GM18499 (cell line): ENCODE results near the gene ATP12A.

ENCODE experiments used
- ATAC-seq: cut with Tn5 transposase; IDR thresholded peaks from one replicate; pipeline ENCODE4 v1.9.1; 2021; ENCODE audit warnings: moderate number of reproducible peaks; ENCODE audit not compliant: insufficient read depth, unreplicated experiment

The ATP12A gene

DNA sequence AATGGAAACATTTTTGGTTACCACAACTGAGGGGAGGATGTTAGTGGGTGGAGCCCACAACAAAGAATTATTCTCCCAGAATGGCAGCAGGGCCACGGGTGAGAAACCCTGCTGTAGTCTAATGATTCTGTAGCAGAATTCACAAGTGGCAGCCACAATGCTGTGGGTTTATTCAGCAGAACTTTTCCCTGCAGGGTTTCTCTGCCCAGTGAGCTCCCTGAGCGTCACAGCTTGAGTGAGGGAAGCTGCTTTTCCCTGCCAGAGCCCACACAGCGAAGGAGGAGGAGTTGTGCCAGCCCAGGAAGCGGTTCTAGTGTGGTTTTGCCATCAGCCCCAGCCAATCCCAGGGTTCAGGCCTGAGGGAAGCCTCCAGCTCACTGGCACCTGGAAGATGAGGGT, 4.4 kb downstream of the ATP12A start:
- ATAC-seq, result no peak

GRCh38 chr13:24685314-24685713, 5.1 kb downstream of the ATP12A start:
- no peak for ATAC-seq

GRCh38 chr13:24687611-24688010, 7.4 kb downstream of the ATP12A start:
- ATAC-seq, result no peak

- no peak for ATAC-seq
Measured at GRCh38 chr13:24688111-24688510, 7.9 kb downstream of the ATP12A start.

DNA sequence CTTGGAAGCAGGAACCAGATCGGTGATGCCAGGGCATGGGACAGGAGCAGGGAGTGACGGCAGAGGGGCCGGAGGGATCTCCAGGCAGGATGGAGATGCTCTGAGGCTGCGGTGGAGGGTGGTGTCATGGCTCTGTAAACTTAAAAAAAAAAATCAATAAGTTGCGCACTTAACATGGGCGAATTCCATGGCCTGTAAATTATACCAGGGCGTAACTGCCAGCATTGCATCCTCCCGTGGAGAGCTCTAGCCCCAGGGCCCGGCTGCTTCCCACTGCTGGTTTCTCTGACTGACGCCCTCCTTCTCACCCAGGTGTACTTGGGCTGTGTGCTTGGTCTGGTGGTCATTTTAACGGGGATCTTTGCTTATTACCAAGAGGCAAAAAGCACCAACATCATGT, 8.7 kb downstream of the ATP12A start:
- ATAC-seq, result no peak

DNA sequence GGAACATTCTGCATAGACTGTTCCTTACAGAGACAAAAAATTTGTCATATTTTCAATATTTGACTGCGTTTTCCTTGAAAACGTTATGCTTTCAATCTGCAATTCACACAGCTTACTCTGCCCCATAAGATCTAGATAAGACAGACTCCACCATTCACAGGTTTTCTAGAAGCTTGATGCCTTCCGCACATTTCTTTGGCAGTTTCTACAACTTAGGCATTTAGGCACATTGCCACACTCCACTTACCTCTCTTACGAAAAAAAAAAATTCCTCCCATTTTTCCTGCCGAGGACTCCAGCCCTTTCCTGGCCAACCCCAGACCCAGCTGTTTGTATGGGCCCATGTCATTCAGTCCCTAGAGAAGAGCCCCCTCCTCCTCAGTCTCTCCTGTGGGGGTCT, 11.2 kb downstream of the ATP12A start:
- ATAC-seq, result no peak

DNA sequence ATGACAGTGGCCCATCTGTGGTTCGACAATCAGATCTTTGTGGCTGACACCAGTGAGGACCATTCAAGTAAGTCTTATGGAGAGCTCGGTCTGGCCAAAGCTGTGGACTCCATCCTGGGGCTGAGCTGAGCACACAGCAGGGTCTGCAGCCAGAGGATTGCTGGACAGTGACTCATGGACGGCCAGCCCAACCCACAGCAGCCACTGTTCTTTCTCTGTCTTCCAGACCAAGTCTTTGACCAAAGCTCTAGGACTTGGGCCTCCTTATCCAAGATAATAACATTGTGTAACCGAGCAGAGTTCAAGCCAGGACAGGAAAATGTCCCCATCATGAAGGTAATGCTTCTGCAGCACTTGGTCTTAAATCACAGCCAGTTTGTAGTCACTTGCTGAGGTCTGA, 12.4 kb downstream of the ATP12A start:
- ATAC-seq, result no peak

DNA sequence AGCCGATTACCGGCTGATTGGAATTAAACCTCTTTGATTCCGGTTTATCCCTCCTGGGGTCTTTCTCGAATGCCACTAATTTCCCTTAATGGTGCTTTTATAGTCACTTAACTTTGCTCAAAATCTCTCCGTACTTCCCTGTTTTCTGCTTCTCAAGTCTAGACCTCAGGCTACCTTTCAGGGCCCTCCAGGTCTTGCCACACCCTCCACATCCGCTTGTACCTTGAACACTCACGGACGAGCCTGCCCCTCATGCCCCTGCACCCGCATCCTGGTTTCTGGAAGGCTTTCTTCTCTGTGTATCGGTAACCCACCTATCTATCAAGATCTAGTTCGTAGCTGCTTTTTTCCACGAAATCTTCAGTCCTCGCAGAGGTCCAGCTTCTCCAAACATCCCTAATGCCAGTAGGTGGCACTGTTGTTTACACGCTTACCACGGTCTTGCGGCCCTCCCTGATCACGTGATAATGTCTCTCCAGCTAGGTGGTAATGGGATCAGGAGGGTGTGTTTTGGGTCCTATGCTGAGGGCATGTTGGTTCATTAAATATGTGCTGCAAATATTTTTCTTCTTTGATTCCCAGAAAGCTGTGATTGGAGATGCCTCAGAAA, 13.8 kb downstream of the ATP12A start:
- ATAC-seq, result no peak

GRCh38 chr13:24694907-24695306, 14.7 kb downstream of the ATP12A start:
- ATAC-seq, result no peak

- ATAC-seq, result no peak
Measured at GRCh38 chr13:24698686-24699085, 18.5 kb downstream of the ATP12A start.

GRCh38 chr13:24699541-24699940, 19.3 kb downstream of the ATP12A start:
- no peak for ATAC-seq

- ATAC-seq, result no peak
Measured at GRCh38 chr13:24700539-24700938, 20.3 kb downstream of the ATP12A start.

DNA sequence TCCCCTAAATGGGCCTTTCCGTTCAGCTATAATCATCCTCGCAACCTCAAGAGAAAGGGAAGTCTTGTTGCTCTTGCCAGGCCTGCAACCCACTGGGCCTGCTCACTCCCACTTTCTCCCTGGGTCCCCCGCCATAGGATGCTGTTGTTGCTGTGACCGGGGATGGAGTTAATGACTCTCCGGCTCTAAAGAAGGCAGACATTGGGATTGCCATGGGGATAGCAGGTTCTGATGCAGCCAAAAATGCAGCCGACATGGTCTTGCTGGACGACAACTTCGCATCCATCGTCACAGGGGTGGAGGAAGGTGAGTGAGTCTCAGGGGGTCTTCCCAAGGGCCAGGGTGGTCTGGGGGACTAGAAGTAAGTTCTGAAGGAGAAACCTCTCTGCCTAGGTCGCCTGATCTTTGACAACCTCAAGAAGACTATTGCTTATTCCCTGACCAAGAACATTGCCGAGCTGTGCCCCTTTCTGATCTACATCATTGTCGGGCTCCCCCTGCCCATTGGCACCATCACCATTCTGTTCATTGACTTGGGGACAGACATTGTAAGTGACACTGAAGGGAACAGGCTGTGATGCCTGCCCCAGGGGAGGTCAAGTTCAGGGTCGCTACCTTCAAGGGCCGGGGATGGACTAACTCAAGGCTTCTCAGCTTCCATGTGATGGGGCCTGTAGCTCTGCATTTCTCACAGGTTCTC, 26.8 kb downstream of the ATP12A start:
- no peak for ATAC-seq

GRCh38 chr13:24709186-24709913, 29.1 kb downstream of the ATP12A start:
- ATAC-seq, result peak; percentile 55

DNA sequence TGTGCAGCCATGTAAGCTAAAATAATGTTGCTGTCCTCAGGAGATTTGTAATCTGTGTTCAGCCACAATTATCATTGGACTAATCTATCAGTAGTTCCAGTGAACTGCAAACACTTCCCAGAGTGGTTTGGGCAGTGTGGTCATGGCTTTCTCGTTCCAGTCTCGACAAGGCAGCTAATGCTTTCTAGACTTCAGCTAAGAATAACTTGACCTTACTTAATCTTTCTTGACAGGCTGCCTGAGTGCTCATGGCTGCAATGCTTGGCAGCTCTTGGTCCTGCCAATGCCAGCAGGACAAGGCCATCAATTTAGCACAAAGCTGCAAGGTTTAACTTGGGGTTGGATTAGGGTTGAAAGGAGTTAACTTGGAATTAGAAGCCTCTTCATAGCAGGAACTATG, 32.8 kb downstream of the ATP12A start:
- no peak for ATAC-seq

- no peak for ATAC-seq
Measured at GRCh38 chr13:24716011-24716410, 35.8 kb downstream of the ATP12A start.

DNA sequence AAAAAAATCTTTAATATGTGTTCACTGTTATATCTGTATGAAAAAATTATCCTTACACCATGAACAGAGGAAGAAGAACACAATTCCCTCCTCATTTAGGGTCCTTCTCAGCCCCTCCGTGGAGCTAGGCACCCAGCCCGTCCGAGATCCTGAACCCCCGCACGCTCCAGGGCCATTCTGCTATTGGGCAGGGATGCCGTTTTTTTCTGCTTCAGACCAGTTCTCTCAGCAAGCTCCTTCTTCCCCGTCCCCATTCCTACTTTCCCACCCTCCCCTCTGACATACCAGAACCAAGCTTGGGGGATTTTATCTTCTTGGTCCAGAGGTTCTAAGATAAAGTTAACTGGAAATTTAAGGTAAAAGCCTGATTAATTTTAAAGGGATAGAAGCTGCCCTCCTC, 36.2 kb downstream of the ATP12A start:
- ATAC-seq, result no peak

- no peak for ATAC-seq
Measured at GRCh38 chr13:24717217-24717616, 37.0 kb downstream of the ATP12A start.

- ATAC-seq, result no peak
Measured at GRCh38 chr13:24718192-24718965, 38.2 kb downstream of the ATP12A start.

DNA sequence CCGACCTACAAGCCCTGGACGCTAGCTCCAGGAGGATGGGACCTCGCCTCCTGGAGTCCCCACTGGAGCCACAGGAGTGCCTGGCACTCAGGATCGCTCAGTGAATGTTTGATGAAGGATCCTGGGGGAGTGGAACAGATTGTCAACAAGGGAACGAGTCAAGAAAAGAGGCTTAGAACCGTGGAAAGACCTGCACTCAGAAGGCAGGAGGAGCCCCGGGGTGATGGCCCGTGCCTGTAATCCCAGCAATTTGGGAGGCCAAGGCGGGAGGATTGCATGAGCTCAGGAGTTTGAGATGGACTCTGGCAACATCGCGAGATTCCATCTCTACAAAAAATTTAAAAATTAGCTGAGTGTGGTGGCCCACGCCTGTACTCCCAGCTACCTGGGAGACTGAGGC, 38.9 kb downstream of the ATP12A start:
- ATAC-seq, result no peak

GRCh38 chr13:24723206-24723605, 43.0 kb downstream of the ATP12A start:
- no peak for ATAC-seq
